ENCODE results near the gene SIRPA.

Gene SIRPA

DNA sequence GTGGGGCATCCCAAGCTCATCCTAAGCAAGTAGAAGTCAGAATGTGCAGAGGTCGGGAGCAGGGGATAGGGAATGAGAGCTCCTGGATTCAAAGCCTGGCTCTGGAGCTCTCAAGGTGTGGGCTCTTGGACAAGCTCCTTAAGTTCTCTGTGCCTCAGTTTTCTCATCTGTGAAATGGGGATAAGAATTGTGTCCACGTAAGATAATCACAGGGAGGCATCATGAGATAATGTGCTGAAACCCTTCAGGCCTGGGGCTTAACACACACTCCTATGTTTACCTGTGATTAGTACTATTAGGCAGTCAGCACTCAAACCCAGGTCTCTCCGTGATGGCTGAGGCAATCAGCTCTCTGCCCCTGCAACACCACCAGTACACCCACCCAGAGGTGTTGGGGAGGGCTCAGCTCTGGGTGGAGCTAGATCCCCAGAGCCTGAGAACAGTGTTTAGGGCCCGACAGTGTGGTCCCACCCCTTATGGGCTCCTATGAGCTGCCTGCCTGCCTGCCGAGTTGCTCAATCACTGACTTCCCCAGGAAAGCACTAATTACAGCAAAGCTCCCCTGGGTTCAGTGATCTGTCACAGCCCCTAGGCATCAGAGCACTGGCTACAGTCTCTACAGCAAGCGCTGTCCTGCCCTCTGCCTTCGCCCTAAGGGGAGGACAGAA is 6.3 kb upstream of the SIRPA start:
- DNase-seq (ENCODE audit: low read depth), result peak; percentile 69

DNA sequence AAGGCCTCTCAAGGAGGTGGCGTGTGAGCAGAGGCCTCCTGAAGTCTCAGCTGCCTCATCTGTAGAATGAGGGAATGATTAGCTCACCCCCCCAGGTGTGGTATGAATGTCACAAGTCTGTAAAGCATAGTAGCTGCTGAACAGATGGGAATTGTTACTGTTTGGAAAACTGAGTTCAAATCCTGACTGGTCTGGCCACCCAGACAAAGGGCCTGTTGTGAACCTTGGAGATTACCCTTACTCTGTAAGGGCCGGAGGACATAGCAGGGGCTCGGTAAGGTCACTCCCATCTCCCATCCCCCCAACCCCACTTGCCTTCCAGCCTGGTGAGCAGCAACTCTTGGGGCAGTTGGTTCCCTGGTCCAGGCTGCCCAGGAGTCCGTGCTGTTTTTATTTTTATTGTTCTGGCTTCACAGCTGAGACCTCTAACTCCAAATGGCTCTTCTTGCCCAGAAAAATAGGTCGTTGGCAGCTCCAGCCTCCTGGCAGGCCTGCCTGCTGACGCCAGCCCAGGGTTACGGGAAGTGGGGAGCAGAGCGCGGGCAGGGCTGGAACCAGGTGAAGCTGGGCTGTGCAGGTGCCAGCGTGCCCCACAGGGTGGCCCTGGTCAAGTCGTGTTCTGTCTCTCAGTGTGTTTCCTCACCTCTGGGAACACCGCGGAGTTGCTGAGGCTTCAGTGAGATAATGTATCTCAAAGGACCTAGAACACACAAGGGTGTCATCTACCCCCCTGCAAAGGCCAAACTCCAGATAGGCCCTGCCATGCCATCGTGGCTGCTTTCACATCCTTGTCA is 4.5 kb upstream of the SIRPA start:
- DNase-seq (ENCODE audit: low read depth), result no peak

DNA sequence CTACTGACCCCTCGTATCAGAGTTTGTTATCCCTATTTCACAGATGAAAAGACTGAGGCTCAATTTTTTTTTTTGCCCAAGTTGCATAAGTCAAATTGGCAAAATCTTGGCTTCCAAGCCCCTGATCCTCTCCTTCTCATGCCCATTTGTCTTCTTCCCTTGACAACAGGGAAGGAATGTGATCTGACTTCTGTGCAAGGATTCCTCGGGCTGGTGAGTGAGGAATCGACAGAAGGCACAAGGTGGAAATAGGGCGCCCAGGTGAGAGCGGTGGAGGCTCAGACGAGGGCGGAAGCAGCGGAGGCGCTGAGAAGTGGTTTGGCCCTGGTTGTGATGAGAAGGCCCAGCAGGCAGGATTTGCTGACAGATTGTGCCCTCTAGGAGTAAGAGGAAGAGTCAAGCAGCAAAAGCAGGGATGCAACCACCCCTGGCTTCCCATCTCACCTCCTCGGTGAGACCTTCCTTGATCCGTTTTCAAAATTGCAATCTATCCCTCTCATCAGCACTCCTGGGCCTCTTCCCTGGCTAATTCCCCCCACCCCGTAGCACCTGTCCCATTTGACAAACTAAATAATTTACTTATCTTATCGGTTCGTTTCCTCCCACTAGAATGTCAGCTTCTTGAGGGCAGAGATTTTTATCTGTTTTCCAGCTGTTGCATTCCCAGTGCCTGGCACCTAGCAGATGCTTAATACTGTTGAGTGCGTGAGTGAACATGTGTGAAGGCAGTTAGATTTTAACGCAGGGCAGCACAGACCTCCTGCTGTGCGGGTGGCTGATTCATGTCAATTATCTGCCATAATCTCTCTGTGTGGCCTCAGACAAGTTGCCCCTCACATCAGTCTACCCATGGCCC is 3.7 kb upstream of the SIRPA start:
- no peak for DNase-seq (ENCODE audit: low read depth)

DNA sequence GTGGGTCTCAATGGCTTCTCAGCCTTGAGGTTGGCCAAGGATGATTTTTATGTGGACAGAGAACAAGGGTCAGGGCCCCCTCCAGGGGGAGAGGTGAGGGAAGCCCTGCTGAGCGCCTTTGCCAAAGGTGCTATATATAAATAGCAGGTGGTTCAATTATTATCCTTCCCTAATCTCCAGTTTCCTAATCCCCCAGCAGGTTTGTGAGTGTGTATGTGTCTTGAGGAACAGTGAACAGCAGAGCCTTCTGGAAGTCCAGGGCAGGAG is 3.2 kb upstream of the SIRPA start:
- DNase-seq (ENCODE audit: low read depth), result no peak

DNA sequence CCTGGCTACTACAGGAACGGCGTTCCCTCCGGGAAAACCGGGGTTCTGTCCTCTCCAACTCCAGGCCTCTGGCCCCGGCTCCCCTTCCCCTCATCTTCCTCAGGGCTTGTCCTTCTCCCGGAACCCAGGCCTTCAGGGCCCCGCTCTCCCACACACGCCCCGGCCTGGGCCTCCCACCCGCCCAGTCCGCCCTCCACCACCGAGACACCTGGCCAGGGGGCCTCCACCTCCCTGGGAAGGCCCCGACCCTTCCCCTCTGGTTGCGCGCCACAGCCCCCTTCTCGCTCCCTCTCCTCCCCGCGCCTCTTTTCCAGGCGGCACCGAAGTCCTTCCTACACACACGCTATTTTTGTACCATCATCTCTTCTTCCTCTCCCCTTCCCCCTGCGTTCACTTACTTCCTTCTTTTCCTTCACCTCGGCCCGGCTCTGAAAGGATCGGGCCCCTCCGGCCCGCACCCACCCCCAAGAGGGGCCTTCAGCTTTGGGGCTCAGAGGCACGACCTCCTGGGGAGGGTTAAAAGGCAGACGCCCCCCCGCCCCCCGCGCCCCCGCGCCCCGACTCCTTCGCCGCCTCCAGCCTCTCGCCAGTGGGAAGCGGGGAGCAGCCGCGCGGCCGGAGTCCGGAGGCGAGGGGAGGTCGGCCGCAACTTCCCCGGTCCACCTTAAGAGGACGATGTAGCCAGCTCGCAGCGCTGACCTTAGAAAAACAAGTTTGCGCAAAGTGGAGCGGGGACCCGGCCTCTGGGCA is 1.3 kb upstream of the SIRPA start:
- DNase-seq (ENCODE audit: low read depth), result no peak

DNA sequence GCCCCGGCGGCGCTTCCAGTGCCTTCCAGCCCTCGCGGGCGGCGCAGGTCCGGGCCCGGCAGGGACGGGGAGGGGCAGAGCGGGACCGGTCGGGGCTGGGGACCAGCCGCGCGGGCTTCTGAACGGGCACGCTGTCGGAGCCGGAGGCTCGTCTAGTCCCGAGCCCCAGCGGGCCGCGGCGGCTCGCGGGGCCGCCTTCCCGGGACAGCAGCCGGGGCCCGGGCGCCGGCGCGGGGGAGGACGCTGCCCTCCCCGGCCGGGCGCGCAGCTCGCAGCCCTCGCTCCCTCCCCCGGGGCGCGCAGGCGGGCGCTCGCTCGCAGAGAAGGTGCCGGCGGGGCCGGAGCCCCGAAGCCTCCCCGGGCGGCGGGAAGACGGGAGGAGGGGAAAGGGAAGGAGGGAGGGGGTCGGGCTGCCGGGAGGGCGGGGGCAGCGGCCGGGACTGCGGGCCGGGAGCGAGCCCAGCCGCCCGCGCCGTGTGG is 696 bp upstream of the SIRPA start:
- DNase-seq (ENCODE audit: low read depth), result peak; percentile 76

DNA sequence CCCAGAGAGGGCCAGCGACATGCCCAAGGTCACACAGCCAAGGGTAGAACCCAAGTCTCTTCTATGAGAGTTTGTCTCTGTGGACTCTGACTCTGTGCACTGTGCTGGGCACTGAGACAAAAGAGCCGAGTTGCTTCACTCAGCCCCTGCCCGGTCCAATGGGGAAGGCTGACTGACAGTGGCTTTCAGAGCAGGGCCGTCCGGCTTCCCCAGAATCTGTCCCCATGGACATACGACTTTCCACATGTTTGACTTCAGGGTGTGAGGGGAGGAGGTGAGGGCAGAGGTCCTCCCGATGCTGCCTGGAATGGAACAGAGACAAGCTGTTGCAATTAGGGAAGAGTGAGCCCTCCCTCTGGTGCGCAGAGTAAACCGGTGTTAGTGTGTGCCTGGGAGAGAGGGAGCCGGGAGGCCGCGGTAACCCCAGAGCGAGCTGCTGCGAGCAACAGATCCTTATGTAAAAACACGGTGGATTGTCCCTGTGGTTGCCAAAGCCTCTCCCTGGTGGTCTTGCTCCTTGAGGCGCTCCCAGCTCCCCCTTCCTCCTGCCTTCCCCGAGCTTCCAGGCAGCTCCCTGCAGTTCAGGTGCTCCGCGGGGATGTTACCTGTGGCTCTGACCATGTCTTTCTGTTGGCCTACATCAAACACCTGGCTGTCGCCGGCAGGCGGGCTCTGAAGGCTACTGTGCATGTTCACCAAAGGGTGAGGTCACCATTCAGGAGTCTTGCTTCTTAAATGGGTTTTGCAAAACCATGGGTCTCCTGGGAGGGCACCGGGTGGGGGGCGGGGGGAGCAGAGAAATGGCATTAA is 672 bp downstream of the SIRPA start:
- no peak for DNase-seq (ENCODE audit: low read depth)

DNA sequence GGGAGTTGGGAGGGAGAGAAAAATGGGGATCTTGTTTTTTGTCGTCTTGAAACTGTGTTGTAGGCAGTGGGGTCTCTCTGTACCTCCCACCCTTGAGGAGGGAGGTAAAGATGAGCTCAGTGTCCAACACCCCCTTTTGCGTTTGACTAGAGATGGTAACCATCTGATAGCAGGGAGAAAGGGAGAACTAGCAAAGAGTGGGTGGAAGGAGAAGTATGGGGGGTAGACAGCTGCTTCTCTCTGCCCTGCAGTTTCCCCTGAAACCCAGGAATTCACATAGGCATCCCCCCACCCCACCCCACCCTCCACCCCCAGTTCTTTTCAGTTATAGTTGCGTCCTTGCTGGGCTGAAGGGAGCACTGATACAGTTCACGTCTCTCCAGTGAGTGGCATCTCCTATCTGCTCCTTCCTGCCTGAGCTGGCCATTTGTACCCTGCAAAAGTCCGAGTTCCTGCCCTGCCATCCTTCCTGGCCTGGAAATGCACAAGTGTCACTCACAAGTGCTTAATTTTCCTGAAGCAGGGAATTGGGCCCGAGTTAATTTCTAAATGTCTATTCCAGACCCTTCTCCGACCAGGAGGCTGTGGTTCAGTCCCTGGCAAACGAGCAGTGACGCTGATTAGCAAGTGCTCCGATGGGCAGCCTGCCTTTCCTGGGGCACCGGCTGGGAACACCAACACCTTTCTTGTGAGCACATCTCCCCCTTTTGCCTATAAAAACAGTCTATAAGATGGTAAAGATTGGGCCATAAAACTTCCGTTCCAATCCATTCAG is 1.5 kb downstream of the SIRPA start:
- no peak for DNase-seq (ENCODE audit: low read depth)

DNA sequence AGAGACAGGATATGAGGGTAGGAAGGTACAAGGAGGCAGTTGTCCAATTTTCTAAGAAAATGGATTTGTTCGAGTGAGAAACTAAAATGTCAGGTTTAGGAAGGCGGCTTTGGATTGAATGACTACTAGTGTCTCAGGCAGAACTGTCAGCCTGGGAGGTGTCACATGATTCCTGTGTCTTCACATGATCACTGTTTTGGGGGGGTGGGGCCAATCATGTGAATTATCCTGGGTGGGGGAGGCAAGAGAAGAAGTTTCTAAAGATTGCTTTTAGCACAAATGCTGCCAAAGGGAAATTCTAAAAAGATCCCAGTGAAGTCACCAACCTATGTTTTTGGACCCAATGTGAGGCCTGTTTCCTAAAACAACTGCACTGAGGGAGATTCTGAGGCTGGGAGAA is 2.3 kb downstream of the SIRPA start:
- no peak for DNase-seq (ENCODE audit: low read depth)

DNA sequence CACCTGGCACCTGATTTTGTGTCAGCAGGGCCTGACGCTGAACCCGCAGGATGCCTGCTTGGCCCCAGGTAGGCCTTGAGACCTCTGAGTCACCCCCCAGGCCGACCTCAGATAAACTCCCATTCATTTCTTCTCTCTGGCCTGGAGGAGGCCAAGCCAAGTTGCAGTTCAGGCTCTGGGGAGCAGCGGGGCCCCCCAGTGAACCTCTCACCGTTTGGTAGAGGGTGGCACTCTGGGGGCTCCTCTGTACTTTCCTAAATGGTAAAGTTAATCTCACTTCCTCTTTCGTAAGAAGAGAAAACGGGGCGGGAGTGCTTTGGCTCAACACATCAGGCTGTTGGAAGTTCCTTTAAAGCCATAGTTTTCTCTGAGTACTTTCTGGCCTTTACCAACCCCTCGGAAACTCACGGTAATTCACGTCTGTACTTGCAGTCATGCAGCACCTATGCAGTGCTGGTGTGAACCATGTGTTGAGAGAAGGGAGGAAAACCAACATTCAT is 2.8 kb downstream of the SIRPA start:
- no peak for DNase-seq (ENCODE audit: low read depth)

DNA sequence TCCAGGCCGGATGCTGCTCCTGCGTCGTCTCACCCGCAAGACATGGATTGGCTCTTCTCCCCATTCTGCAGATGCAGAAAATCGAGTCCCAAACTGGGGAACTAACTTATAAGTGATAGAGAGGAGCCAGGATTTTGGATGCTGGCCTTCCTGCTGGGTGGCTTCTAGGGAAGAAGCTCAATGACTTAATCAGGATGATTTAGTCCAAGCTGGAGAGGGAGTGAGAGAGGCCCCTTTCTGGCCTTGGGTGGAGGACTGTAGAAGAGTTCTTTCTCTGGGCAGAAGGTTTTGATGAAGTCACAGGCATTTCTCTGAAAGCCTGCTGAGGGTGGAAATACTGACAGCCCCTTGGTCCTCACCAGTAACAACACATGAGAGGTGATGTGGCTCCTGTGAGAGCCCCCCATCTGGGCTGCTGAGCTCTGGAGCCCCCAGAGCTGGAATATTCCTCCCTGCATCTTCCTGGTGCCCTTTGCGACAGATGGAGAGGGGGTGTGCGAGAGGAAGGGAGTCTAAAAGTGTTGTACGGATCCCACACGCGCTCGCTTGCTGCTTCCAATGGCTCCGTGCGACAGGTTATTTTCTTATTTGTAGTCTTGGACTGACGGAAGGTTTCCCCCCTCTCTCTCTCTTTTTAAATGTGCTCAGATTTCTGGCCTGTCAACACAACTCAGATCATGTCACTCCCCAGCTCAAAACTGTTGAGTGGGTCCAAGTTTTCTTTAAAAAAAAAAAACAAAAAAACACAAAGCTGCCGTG is 3.5 kb downstream of the SIRPA start:
- no peak for DNase-seq (ENCODE audit: low read depth)

DNA sequence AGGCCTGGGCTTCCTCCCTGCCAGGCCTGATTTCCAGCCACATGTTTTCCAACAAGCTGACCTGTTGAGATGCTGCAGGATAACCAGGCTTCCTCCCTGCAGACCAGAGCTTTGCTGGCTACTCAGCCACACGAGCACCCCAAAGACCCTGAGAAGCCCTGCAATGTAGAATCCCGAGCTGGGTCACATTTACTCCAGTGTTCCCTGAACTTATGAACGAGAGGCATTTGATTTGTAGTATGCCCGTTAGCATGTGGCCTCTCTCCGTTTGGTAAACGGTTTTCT is 4.0 kb downstream of the SIRPA start:
- no peak for DNase-seq (ENCODE audit: low read depth)

DNA sequence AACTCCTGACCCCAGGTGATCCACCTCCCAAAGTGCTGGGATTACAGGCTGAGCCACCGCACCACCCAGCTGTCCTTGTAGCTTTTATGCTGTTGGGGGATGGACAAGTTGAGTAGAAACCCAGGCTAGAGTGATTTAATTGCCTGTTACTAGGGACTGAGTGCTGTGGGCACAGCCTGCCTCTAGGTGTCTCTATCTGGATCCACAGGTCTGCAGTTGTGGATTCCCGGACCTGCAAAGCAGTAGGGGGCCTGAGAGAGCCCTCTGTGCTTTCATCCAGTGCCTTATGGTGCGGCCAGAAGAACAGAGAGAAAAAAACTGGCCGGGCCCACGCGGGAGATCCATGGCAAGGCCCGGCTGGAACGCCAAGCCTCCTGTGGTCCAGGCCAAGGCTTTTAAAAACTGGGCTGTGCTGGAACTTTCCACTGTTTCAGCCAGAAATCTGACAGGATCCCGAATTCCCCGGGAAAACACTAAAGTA is 5.2 kb downstream of the SIRPA start:
- peak; percentile 77 for DNase-seq (ENCODE audit: low read depth)

DNA sequence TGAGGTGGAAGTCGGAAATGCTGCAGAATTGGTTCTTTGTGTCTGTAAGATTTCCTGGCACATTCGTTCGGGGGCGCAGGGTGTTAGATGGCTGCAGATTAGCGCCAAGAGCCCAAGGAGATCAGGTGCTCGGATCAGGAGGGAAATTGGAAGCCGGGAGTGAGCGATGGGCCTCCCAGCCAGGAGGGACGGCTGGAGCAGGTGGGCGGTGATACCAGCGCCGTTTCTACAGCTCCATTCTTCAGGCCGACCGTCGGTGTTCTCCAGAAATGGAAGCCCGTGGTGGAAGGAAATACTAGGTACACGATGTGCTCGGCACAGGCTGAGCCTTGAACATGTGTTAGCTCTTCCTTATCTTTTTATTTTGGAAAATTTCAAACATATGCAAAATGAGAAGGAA is 6.5 kb downstream of the SIRPA start:
- DNase-seq (ENCODE audit: low read depth), result no peak

DNA sequence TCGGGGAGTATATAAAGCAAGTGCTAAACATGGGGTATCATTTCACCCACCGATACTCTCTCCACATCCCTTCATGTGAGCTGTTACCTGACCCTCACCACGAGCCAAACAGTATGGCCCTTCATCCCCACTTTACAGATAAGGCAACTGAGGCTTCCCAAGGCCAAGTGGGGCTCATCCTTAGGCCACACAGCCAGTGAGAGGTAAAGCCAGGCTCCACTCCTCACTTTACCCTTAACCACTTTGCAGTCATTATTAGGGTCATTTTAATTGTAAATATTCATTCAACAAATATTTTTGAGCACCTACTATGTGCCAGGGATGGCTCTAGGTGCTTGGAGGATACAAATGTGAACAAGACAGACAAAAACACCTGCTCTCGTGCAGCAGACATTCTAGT is 7.0 kb downstream of the SIRPA start:
- DNase-seq (ENCODE audit: low read depth), result no peak

DNA sequence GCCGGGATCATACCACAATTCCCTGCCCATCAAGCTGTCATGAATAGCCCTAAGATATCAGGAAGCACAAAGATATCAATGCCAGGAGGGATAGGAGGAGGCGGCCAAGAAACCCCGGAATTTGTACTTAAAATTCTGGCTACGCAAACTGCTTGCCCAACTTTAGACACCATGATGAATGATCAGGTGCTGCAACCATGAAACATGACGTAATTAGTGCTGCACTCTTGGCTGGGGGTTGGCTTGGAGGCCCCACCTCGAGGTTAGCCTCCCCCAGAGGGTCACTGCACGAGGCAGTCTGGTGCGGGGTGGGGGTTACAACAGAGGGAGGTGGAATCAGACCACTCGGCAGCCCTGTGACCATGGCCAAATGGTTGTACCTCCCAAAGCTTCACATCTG is 8.9 kb downstream of the SIRPA start:
- DNase-seq (ENCODE audit: low read depth), result peak; percentile 80

DNA sequence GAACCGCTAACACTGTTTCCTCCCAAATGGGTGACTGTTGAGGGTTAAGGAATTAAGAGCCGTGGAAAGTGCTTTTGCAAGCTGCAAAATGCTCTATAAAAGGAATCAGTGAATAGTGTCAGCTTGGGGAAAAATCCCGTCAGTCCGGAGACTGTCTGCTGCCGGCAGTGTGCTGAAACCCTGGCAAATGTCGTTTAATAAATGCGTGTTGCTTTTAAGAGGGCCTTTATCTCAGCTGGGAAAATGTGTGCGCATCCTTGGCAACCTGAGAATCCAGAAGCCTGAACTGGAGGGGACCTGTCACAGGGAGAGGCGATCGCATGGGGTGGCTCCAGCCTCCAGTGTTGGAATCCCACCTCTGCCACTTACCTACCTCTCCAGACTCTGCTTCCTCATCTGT is 9.8 kb downstream of the SIRPA start:
- DNase-seq (ENCODE audit: low read depth), result no peak

DNA sequence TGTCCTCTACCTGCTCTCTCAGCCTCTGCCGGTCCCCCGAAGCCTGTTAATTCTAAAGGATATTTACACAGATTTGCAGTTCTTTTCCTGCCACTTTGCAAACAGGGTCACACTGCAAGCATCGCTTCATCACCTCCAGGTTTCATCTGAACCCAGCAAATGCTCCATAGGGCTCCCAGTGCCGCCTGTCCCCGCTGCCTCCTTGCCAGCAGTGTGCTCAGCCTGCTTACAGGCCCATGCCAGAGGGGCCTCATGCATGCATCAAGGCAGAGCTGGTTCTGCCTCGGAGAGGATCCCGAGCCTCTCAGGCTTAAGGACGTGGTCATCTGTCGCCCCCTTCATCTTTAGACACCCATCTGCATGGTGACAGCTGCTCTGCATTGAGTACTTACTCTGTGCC is 10.5 kb downstream of the SIRPA start:
- DNase-seq (ENCODE audit: low read depth), result no peak

DNA sequence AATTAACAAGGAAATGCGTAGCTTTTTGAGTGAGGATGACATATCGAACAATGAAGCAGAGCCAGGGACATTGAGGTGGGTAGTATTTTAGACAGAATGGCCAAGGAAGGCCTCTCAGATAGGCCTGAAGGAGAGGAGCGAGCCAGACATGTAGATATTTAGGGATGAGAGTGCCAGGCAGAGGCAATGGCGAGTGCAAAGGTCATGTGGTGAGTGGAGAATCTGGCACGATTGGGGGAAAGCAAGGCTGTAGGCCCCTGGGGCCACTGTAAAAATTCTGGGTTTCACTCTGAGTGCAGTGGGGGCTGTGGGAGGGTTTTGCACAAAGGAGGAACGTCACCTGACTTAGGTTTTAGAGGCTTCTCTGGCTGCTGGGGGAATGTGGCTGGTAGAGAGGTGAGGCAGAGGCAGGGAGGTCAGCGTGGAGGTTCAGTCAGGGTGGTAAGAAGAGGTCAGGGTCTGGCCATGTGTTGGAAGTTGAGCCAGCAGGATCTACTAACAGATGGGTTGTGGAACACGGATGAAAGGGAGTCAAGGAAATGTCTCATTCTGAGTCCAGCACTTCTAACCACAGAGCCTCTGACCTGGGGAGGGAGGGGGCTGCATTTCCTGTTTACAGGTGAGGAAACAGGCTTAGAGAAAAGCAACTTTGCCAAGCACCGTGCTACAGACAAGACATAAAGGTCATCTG is 11.3 kb downstream of the SIRPA start:
- DNase-seq (ENCODE audit: low read depth), result peak; percentile 46

All from amniotic epithelial cell (primary cell).